Measurements from ENCODE around the gene SEZ6. TPM values are rescaled to one million over a fixed set of nuclear protein-coding genes. Genes with fewer than 3 reads are reported as not detected.

The SEZ6 gene
- total RNA-seq, 1 donor from 2014 or later = not detected

DNA sequence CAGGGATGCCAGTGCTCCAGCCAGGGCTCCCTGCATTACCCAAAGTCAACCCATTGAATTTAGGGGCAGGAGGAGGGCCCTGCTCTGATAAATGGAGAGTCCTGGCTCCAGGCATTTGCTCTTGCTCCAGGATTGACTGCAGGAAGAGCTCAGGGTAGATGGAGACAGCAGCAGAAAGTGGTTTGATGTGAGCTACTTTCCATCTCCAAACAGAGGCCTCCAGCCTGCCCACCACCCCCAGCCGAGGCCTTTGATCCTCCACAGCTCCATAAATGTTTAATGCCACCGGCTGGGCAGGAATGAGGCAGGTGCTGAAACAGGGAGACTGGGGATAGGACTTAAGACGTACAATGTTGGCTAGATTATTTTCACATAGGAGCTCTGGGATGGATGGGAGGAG lies 4.3 kb upstream of the SEZ6 start:
- H3K27ac Mint-ChIP-seq = no peak overlapping the region
- peaks cover 57% of the 10 kb centered on the region for H3K27me3 Mint-ChIP-seq
- H3K4me3 Mint-ChIP-seq = no peak overlapping the region
- DNase-seq (no peak), ATAC-seq (ENCODE audit: low read depth) (no peak)
- peaks cover 2% of the 10 kb centered on the region for H3K4me1 Mint-ChIP-seq
- ChIA-PET CTCF (interaction anchor here (0.8 kb wide), 1 partner anchor 11 kb away, joined by 3 read pairs; no protein-coding TSS in a partner anchor), POLR2A (no interaction called here)
- no peaks in the 10 kb centered on the region for H3K9me3 Mint-ChIP-seq
- TF ChIP-seq, protein P1, sequence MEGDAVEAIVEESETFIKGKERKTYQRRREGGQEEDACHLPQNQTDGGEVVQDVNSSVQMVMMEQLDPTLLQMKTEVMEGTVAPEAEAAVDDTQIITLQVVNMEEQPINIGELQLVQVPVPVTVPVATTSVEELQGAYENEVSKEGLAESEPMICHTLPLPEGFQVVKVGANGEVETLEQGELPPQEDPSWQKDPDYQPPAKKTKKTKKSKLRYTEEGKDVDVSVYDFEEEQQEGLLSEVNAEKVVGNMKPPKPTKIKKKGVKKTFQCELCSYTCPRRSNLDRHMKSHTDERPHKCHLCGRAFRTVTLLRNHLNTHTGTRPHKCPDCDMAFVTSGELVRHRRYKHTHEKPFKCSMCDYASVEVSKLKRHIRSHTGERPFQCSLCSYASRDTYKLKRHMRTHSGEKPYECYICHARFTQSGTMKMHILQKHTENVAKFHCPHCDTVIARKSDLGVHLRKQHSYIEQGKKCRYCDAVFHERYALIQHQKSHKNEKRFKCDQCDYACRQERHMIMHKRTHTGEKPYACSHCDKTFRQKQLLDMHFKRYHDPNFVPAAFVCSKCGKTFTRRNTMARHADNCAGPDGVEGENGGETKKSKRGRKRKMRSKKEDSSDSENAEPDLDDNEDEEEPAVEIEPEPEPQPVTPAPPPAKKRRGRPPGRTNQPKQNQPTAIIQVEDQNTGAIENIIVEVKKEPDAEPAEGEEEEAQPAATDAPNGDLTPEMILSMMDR (IDR thresholded peaks at IDR 0.05) = no peak
- intact Hi-C loops (cut with micrococcal nuclease) = no loop called here
- H3K36me3 Mint-ChIP-seq (ENCODE audit: low read depth) = no peaks in the 10 kb centered on the region

- CTCF ChIA-PET = no interaction called here
- POLR2A ChIA-PET = no interaction called here
- no peaks in the 10 kb centered on the region for H3K9me3 Mint-ChIP-seq
Measured at GRCh38 chr17:29008591-29008990, 2.8 kb upstream of the SEZ6 start.

GRCh38 chr17:29007860-29008455 lies 2.1 kb upstream of the SEZ6 start:
- no peaks in the 10 kb centered on the region for H3K36me3 Mint-ChIP-seq (ENCODE audit: low read depth)
- ATAC-seq (ENCODE audit: low read depth) = no peak

More at GRCh38 chr17:29008591-29008990, 2.8 kb upstream of the SEZ6 start:
- H3K36me3 Mint-ChIP-seq (ENCODE audit: low read depth) = no peaks in the 10 kb centered on the region
- DNase-seq (no peak), ATAC-seq (ENCODE audit: low read depth) (no peak)
- H3K4me1 Mint-ChIP-seq = peaks cover 2% of the 10 kb centered on the region
- no peak overlapping the region for H3K27ac Mint-ChIP-seq
- intact Hi-C loops (cut with micrococcal nuclease) = no loop called here
- H3K4me3 Mint-ChIP-seq = no peak overlapping the region
- H3K27me3 Mint-ChIP-seq = peaks cover 63% of the 10 kb centered on the region
- TF ChIP-seq, protein P1 (IDR thresholded peaks at IDR 0.05) = no peak

DNA sequence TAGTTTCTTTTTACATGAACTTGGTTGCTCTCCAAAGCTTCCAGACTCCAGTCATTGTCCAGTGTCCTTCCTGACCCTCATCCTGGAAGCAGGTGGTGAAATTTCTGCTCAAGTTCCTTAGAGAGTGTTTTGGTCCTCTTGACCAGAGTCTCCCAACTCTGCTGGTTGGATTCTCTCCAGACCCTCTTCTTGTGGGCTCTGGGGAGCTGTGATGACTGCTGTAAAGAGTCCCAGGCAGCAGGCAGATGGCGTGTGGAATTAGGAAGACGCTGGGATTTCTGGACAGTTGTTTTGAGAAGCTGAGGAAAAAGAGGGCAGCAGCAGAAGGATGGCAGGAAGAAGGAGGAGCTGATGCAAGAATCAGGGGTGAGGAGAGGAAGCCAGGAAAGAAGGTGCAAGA lies 1.6 kb upstream of the SEZ6 start:
- Mint-ChIP-seq H3K27ac (no peak overlapping the region), H3K4me1 (peaks cover 2% of the 10 kb centered on the region), H3K9me3 (no peaks in the 10 kb centered on the region), H3K4me3 (no peak overlapping the region), H3K27me3 (peaks cover 68% of the 10 kb centered on the region), H3K36me3 (ENCODE audit: low read depth) (no peaks in the 10 kb centered on the region)
- no peak for ATAC-seq (ENCODE audit: low read depth)
- POLR2A ChIA-PET = no interaction called here
- intact Hi-C loops (cut with micrococcal nuclease) = no loop called here
- CTCF ChIA-PET = no interaction called here
- no peak for DNase-seq
- TF ChIP-seq, protein P1 (IDR thresholded peaks at IDR 0.05) = no peak

More at GRCh38 chr17:29007860-29008455, 2.1 kb upstream of the SEZ6 start:
- H3K9me3 Mint-ChIP-seq = no peaks in the 10 kb centered on the region
- TF ChIP-seq, protein P1 (IDR thresholded peaks at IDR 0.05) = no peak
- no peak overlapping the region for H3K27ac Mint-ChIP-seq
- intact Hi-C loops (cut with micrococcal nuclease) = no loop called here
- ChIA-PET POLR2A (no interaction called here), CTCF (no interaction called here)
- no peak overlapping the region for H3K4me3 Mint-ChIP-seq
- DNase-seq = no peak
- H3K27me3 Mint-ChIP-seq = peaks cover 65% of the 10 kb centered on the region
- peaks cover 2% of the 10 kb centered on the region for H3K4me1 Mint-ChIP-seq

DNA sequence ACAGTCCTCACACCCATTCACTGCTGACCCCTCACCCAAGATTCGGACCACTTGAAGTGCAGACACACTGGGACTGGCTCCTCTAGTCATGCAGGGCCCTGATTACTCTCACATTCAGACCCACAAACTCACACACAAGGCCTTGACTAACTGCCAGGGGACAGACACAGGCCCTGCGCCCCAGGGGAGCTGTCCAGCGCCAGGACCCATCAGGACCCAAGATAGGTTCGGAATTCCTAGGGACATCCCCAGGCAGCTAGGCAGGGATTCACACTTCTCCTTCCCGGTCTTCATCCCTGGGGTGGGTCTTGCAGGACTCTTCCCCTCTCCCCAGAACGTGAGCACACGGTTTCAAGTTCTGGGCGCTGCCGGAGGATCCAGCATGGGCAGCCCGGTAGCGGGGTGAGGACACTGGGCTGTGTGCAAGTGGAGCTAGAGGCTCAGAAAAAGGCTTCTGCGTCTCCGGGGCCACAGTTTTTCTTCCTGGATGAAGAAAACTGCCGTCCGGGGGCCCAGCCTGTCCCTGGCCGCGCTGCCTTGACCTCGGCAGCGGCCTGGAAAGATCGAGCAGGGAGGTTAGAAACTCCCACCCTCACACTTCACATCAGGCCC lies 1.6 kb downstream of the SEZ6 start:
- H3K36me3 Mint-ChIP-seq (ENCODE audit: low read depth) = no peaks in the 10 kb centered on the region
- H3K27me3 Mint-ChIP-seq = peaks cover 52% of the 10 kb centered on the region
- no peak for DNase-seq
- no peak overlapping the region for H3K27ac Mint-ChIP-seq
- TF ChIP-seq, protein P1 (IDR thresholded peaks at IDR 0.05) = no peak
- no peak overlapping the region for H3K4me3 Mint-ChIP-seq
- H3K9me3 Mint-ChIP-seq = no peaks in the 10 kb centered on the region
- ChIA-PET CTCF (no interaction called here), POLR2A (interaction anchor here (0.6 kb wide), 1 partner anchor 55 kb away, joined by 3 read pairs; no protein-coding TSS in a partner anchor)
- peaks cover 2% of the 10 kb centered on the region for H3K4me1 Mint-ChIP-seq
- ATAC-seq (ENCODE audit: low read depth) = no peak
- intact Hi-C loops (cut with micrococcal nuclease) = no loop called here
